ENCODE data around the gene ZNF207. TPM values are rescaled to one million over a fixed set of nuclear protein-coding genes. Genes with fewer than 3 reads are reported as not detected.
A peak's percentile ranks its signal among the peaks of the same experiment; 100 is the strongest.

ZNF207 gene
- total RNA-seq, 1 experiment from 2014 or later, result 223 TPM

DNA sequence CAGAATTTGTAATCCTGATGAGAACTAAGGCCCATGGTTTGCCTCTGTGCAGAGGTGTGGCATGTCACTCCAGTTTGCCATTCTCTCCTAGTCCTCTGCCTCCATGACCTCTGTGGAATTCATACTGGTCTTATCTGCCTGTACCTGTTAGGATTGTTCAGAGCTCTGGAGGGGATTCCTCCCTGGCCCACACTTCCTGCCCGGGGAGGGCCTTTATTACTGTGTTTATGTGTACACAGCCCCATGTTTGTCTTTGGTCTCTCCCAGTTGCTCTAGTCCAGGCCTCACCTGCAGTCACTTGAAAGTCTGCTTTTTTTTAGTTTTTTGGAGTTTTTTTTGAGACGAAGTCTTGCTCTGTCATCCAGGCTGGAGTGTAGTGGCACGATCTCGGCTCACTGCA, 47.9 kb upstream of the ZNF207 start (continued):
- TF ChIP-seq, protein P1, sequence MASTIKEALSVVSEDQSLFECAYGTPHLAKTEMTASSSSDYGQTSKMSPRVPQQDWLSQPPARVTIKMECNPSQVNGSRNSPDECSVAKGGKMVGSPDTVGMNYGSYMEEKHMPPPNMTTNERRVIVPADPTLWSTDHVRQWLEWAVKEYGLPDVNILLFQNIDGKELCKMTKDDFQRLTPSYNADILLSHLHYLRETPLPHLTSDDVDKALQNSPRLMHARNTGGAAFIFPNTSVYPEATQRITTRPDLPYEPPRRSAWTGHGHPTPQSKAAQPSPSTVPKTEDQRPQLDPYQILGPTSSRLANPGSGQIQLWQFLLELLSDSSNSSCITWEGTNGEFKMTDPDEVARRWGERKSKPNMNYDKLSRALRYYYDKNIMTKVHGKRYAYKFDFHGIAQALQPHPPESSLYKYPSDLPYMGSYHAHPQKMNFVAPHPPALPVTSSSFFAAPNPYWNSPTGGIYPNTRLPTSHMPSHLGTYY (CRISPR knock-in tag; IDR thresholded peaks at IDR 0.05), result no peak
- TF ChIP-seq ARID4B (CRISPR knock-in tag; IDR thresholded peaks at IDR 0.05; ENCODE audit: borderline replicate concordance) (no peak), ATF1 (CRISPR knock-in tag; IDR thresholded peaks at IDR 0.05) (no peak), TCF7 (CRISPR knock-in tag; IDR thresholded peaks at IDR 0.05; ENCODE audit: low read depth) (no peak)
- TF ChIP-seq, protein P2, sequence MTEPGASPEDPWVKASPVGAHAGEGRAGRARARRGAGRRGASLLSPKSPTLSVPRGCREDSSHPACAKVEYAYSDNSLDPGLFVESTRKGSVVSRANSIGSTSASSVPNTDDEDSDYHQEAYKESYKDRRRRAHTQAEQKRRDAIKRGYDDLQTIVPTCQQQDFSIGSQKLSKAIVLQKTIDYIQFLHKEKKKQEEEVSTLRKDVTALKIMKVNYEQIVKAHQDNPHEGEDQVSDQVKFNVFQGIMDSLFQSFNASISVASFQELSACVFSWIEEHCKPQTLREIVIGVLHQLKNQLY (CRISPR knock-in tag; IDR thresholded peaks at IDR 0.05), result no peak

DNA sequence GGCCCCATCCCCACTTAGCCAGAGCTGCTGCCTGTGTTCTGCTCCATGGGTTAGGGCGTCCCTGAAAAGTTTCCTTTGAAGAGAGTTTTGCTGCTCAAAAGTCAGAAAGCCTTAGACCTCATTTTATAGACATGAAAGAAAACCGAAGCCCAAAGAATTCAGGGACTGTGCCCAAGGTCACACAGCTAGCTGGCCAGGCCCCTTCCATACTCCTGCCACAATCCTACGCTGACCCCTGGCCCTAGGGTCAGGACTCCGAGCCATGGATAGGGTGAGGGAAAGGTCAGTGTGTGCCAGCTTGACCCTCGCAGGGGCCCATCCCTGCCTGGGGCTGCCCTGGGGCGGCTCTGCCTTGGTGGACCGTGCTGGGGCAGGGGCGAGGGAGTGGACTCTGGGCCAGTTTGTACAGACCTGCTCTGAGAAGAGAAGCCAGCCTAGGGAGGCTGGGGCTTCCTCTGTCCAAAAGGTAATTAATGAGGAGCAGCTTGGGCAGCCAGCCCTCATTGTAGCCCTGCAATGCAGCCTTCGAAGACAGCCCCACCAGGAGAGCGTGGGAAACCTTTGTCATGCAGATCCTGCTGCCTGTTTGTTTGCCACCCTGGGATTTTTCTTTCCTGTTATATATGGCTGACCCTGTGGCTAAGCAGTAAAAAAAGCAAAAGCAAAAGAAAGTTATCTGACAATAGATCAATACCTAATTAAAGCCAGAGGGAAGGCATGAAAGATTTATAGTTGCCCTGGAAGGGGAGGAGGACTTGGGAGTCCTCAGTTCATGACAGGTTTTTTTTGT, 46.9 kb upstream of the ZNF207 start:
- Mint-ChIP-seq H3K4me3 (peak overlapping the region; percentile 16), H3K9me3 (no peaks in the 10 kb centered on the region), H3K27ac (peak overlapping the region; percentile 96), H3K36me3 (no peaks in the 10 kb centered on the region), H3K4me1 (peaks cover 59% of the 10 kb centered on the region), H3K27me3 (ENCODE audit: low read depth) (no peaks in the 10 kb centered on the region)
- DNase-seq (ENCODE audit: low spot score), result peak; percentile 79
- ChIA-PET CTCF (interaction anchor here (0.6 to 3.4 kb wide), 12 partner anchors 12 to 356 kb away, joined by 3 to 17 read pairs (median 4); partner anchors contain the start of genes PSMD11 and RHOT1), POLR2A (interaction anchor here (1.1 to 1.5 kb wide), 4 partner anchors 8 to 34 kb away, joined by 3 to 5 read pairs (median 4); no protein-coding TSS in a partner anchor)
- peak; percentile 82 for ATAC-seq
- no peak for TF ChIP-seq ZNF317 (CRISPR knock-in tag; IDR thresholded peaks at IDR 0.05; ENCODE audit: borderline replicate concordance, low read depth)
- 0 out of 2 replicates have a peak, but pooled peaks have one; percentile 44 for TF ChIP-seq ZNF232 (CRISPR knock-in tag; IDR thresholded peaks at IDR 0.05)
- TF ChIP-seq, protein P3, sequence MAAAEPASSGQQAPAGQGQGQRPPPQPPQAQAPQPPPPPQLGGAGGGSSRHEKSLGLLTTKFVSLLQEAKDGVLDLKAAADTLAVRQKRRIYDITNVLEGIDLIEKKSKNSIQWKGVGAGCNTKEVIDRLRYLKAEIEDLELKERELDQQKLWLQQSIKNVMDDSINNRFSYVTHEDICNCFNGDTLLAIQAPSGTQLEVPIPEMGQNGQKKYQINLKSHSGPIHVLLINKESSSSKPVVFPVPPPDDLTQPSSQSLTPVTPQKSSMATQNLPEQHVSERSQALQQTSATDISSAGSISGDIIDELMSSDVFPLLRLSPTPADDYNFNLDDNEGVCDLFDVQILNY (CRISPR knock-in tag; IDR thresholded peaks at IDR 0.05), result peak; percentile 35; the same call in 1 of the 2 replicates
- TF ChIP-seq, protein P4, sequence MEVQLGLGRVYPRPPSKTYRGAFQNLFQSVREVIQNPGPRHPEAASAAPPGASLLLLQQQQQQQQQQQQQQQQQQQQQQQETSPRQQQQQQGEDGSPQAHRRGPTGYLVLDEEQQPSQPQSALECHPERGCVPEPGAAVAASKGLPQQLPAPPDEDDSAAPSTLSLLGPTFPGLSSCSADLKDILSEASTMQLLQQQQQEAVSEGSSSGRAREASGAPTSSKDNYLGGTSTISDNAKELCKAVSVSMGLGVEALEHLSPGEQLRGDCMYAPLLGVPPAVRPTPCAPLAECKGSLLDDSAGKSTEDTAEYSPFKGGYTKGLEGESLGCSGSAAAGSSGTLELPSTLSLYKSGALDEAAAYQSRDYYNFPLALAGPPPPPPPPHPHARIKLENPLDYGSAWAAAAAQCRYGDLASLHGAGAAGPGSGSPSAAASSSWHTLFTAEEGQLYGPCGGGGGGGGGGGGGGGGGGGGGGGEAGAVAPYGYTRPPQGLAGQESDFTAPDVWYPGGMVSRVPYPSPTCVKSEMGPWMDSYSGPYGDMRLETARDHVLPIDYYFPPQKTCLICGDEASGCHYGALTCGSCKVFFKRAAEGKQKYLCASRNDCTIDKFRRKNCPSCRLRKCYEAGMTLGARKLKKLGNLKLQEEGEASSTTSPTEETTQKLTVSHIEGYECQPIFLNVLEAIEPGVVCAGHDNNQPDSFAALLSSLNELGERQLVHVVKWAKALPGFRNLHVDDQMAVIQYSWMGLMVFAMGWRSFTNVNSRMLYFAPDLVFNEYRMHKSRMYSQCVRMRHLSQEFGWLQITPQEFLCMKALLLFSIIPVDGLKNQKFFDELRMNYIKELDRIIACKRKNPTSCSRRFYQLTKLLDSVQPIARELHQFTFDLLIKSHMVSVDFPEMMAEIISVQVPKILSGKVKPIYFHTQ (CRISPR knock-in tag; IDR thresholded peaks at IDR 0.05), result no peak
- 0 out of 2 replicates have a peak, but pooled peaks have one; percentile 35 for TF ChIP-seq SP1 (CRISPR knock-in tag; conservative IDR thresholded peaks at IDR 0.05)
- no peak for TF ChIP-seq TEAD4 (CRISPR knock-in tag; IDR thresholded peaks at IDR 0.05)
- peak; percentile 47; the same call in 1 of the 2 replicates for TF ChIP-seq TEAD1 (CRISPR knock-in tag; IDR thresholded peaks at IDR 0.05)
- TF ChIP-seq, protein P5, sequence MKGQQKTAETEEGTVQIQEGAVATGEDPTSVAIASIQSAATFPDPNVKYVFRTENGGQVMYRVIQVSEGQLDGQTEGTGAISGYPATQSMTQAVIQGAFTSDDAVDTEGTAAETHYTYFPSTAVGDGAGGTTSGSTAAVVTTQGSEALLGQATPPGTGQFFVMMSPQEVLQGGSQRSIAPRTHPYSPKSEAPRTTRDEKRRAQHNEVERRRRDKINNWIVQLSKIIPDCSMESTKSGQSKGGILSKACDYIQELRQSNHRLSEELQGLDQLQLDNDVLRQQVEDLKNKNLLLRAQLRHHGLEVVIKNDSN (CRISPR knock-in tag; IDR thresholded peaks at IDR 0.05), result no peak
- TF ChIP-seq, protein P6, sequence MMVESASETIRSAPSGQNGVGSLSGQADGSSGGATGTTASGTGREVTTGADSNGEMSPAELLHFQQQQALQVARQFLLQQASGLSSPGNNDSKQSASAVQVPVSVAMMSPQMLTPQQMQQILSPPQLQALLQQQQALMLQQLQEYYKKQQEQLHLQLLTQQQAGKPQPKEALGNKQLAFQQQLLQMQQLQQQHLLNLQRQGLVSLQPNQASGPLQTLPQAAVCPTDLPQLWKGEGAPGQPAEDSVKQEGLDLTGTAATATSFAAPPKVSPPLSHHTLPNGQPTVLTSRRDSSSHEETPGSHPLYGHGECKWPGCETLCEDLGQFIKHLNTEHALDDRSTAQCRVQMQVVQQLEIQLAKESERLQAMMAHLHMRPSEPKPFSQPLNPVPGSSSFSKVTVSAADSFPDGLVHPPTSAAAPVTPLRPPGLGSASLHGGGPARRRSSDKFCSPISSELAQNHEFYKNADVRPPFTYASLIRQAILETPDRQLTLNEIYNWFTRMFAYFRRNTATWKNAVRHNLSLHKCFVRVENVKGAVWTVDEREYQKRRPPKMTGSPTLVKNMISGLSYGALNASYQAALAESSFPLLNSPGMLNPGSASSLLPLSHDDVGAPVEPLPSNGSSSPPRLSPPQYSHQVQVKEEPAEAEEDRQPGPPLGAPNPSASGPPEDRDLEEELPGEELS (CRISPR knock-in tag; IDR thresholded peaks at IDR 0.05), result no peak
- TF ChIP-seq ZNF423 (CRISPR knock-in tag; IDR thresholded peaks at IDR 0.05), result peak; percentile 11; the same call in 1 of the 2 replicates
- TF ChIP-seq ZSCAN18 (CRISPR knock-in tag; IDR thresholded peaks at IDR 0.05), result no peak
- TF ChIP-seq, protein P7, sequence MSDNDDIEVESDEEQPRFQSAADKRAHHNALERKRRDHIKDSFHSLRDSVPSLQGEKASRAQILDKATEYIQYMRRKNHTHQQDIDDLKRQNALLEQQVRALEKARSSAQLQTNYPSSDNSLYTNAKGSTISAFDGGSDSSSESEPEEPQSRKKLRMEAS (CRISPR knock-in tag; IDR thresholded peaks at IDR 0.05), result peak; percentile 72
- TF ChIP-seq TCF7 (CRISPR knock-in tag; IDR thresholded peaks at IDR 0.05; ENCODE audit: low read depth), result no peak
- TF ChIP-seq CREB1 (CRISPR knock-in tag; IDR thresholded peaks at IDR 0.05), result no peak
- no peak for TF ChIP-seq ATF1 (CRISPR knock-in tag; IDR thresholded peaks at IDR 0.05)
- TF ChIP-seq JUN (CRISPR knock-in tag; IDR thresholded peaks at IDR 0.05), result no peak

Data from WTC11 (cell line).